ENCODE measurements around the gene TTC33.
A peak's percentile ranks its signal among the peaks of the same experiment; 100 is the strongest.
"Not testable (repeated sequence)": the region's sequence is repeated elsewhere in the genome, so short reads cannot be mapped to it uniquely, and the experiment has no call there.

Gene TTC33

GRCh38 chr5:40780199-40780598, 24.4 kb upstream of the TTC33 start:
- DNase-seq, result no peak

GRCh38 chr5:40779561-40779960, 23.8 kb upstream of the TTC33 start:
- DNase-seq, result no peak

GRCh38 chr5:40778133-40778532, 22.4 kb upstream of the TTC33 start:
- no peak for DNase-seq

DNA sequence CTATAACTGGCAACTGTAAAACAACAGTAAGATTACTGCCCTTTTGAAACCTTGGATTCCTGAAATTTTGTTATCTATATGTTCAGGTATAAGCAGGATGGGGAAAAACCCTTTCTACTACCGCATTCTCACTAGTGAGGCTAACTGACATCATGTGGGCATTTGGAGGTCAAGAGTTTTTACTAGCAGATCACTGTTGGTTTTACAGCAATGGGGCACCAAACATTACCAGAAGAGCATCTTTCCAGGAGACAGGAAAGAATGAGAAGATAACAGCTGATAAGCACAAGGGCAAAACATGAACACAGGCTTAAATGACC, 20.9 kb upstream of the TTC33 start:
- no peak for DNase-seq

GRCh38 chr5:40775846-40776657, 20.3 kb upstream of the TTC33 start:
- DNase-seq, result no peak

GRCh38 chr5:40775085-40775845, 19.5 kb upstream of the TTC33 start:
- DNase-seq, result no peak

DNA sequence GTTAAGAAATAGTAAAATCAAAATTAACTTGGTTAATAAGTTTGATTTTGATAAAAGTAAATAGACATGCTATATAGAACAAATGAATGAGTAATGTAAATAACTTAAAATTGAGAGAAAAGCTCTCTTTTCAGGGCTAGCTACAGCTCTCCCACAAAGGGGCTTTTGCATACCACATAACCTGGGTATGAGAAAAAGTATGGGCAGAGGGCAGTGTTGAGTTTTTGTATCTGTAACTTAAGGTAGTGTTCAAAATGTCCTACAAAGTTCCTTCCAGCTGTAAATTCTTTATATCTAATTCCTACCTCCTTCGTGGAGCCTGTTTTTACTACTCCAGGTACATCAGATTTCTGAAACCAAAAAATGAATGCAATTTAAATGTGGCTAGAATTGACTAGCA, 18.9 kb upstream of the TTC33 start:
- DNase-seq, result no peak

DNA sequence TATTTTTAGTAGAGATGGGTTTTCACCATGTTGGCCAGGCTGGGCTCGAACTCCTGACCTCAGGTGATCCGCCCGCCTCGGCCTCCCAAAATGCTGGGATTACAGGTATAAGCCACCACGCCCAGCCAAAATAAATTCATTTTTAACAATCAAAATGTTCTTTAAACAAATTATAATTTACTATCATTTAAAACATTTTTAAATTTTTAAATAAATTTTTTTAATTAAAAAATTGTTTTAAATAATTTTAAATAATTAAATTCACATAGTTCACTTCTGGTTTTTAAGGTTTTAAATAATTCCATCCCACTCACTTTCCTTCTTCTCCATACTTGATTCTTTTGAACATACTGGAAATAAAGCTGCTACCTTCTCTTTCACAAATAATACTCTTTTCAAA, 15.0 kb upstream of the TTC33 start:
- no peak for DNase-seq

DNA sequence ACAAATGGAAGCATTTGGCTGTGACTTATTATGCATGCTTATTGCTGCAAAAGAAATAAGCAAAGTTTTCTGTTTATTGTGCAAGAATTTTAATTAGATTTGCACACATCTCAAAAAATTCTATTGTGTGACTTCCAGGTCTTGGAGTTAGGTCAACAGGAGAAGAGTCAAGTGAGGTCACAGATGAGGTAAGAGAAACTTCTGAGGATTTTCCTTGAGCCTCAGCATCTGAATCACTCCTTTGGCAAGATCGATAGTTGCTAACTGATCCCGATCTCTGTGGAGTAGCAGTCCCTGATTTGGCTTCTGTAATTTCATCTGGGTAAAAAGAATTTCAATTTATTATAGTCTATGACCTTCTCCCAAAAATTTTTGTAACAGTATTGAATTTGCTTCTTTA, 6.9 kb upstream of the TTC33 start:
- DNase-seq, result no peak

- DNase-seq, result no peak
These were observed 1.6 kb upstream of the TTC33 start for GRCh38 chr5:40757400-40757799.

- DNase-seq, result peak in 49 of 56 donors; percentile 4 to 82 (median 51)
These were observed 711 bp downstream of the TTC33 start for GRCh38 chr5:40755093-40755406.

DNA sequence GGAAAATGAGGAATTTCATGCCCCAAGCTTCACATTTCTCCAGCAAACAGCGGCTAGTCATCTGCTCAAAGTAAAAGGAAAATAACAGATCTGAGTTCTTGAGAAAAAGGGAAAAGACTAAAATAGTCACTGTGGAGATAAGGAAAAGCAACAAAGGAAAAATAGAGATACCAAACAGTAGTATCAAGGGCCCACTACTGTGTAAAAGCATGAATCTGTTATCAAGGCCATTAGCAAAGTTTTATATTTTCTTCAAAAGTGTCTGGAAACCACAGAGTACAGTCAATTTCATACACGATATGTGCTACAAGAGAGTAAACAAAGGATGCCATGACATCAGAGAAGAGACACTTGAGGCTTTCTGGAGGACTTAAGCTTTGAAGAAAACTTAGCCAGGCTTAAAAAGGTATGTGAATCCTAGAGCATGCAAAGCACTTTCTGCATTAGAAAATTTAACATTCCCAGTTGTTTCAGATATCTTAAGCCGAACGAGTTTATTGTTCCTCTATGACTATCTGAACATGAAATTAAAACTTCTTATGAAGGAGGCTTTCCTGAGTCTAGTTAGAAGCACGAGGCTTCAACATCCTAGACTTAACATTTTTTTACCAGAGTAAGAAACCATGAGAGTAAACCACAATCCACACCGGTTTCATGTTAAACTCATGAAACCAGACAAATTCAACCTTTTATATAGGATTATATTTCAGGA, 1.2 kb downstream of the TTC33 start:
- no peak for DNase-seq

DNA sequence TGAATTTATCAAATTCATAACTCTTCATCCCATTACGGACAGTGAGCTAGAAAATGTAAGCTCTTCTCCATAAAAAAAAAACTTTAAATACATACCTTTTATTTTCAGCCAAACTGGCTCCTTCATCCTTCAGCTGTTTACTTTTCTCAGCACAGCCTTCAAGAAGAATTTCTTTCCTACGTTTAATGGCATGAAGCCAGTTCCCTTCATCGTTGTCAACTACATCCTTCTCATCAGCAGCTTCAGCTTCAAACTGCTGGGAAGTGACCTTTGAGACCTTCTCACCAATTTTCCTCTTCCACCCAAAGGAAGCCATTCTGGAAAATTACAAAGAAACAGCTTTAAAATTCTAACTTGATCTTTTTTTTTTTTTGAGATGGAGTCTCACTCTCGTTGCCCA, 9.1 kb downstream of the TTC33 start:
- DNase-seq, result no peak

GRCh38 chr5:40743771-40744170, 12.0 kb downstream of the TTC33 start:
- DNase-seq, result no peak

- no peak for DNase-seq
These were observed 17.3 kb downstream of the TTC33 start for GRCh38 chr5:40738502-40738901.

- DNase-seq, result peak in 2 of 56 donors; percentile 3 to 68
These were observed 19.5 kb downstream of the TTC33 start for GRCh38 chr5:40736103-40736875.

GRCh38 chr5:40735609-40736008, 20.2 kb downstream of the TTC33 start:
- no peak for DNase-seq

DNA sequence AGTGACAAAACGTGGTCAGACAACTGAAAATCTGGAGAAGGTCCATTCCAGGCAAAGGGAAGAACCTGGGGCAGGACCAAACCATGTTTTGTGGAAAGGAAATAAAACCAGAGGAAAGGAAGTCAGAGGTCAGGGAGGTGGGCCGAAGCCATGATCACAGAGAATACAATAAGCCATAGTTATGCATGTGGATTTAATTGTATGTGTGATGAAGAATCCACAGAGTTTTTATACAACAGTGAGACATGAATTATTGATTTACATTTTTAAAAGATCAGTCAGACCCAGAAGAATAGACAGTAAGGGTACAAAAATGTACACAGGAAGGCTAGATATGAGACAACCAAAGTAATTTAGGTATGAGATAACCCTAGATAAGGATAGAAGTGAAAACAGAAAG, 20.8 kb downstream of the TTC33 start:
- no peak for DNase-seq

DNA sequence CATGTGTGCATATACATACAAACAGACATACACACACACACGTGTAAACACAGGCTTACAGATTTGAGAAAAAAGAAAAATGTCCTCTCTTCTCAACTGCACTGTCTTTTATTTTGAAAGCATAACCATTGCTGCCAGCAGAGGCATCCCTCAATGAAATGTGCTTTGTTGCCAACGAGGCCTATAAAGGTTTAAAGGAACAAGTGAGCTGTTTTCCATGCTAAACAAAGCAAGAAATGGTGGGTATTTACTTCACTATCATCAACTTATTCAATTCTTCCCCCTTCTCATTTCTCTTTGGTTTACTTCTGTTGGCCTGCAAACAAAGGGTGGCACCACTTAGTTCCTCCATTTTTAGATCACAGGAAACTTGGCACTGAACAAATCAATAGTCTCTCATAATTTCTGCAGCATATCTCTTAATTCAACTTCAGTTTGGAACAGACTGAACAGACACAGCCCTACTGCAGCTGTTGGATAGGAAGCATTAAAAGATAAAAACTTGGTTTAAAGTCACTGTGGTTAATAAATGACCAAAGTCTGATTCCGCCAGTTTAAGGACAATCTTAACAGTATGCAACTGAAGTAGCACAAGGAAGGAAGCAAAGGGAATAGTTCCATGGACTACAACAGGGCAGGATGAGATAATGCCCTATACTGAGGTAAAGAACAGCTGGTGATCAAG, 21.7 kb downstream of the TTC33 start:
- DNase-seq, result no peak

DNA sequence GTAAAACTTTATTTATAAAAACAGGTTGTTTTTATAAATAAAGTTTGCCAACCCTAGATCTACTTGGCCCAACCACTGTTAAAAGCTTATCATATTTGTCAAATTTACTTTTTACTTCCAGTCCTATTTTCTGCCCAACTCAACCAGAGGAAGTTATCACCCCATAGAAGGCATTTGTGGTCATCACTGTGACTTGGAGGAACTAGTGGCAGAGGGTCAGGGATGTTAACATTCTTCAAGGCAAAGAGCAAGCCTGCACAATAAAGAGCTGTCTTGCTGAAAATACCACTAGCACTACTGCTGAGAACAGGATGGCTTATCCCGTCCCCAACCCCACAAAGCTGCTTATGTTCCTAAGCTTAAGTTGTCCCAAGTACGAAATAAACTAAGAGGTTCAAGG, 22.3 kb downstream of the TTC33 start:
- no peak for DNase-seq

GRCh38 chr5:40722497-40722911, 33.3 kb downstream of the TTC33 start:
- DNase-seq, result not testable (repeated sequence)

All from amygdala (tissue), 56 donors.